Suppressor macrophage treated with lipopolysaccharide for 1 hour (primary cell): ENCODE measurements around the gene FGF2.
A peak's percentile ranks its signal among the peaks of the same experiment; 100 is the strongest.
"Not testable (repeated sequence)": the region's sequence is repeated elsewhere in the genome, so short reads cannot be mapped to it uniquely, and the experiment has no call there.

ENCODE experiments used
- DNase-seq, 3 donors: peaks; one replicate each; pipeline ENCODE4 v3.0.0-alpha.2; 2020 to 2022

Gene FGF2

GRCh38 chr4:122826553-122827257 is at the start of gene FGF2:
TSS of gene FGF2 (plus strand) at chr4:122826831. CDS start at chr4:122827175, 344 bp downstream.
- peak in 2 of 3 donors; percentile 27 to 39 for DNase-seq

GRCh38 chr4:122776916-122777315 is 49.7 kb upstream of the FGF2 start:
- no peak for DNase-seq

GRCh38 chr4:122777846-122778673 is 48.6 kb upstream of the FGF2 start:
- DNase-seq, result no peak

GRCh38 chr4:122781486-122781885 is 45.1 kb upstream of the FGF2 start:
- DNase-seq, result no peak

- peak in 1 of 3 donors; percentile 9 for DNase-seq
Observed at GRCh38 chr4:122783301-122784215, 43.1 kb upstream of the FGF2 start.

GRCh38 chr4:122784261-122784660 is 42.4 kb upstream of the FGF2 start:
- DNase-seq, result no peak

GRCh38 chr4:122785099-122785498 is 41.5 kb upstream of the FGF2 start:
- no peak for DNase-seq

- DNase-seq, result not testable (repeated sequence)
Observed at GRCh38 chr4:122786296-122786695, 40.3 kb upstream of the FGF2 start.

GRCh38 chr4:122786920-122787319 is 39.7 kb upstream of the FGF2 start:
- not testable (repeated sequence) for DNase-seq

- no peak for DNase-seq
Observed at GRCh38 chr4:122787940-122788339, 38.7 kb upstream of the FGF2 start.

GRCh38 chr4:122788935-122789334 is 37.7 kb upstream of the FGF2 start:
- DNase-seq, result no peak

- DNase-seq, result no peak
Observed at GRCh38 chr4:122793811-122794210, 32.8 kb upstream of the FGF2 start.

- no peak for DNase-seq
Observed at GRCh38 chr4:122796801-122797404, 29.7 kb upstream of the FGF2 start.

- DNase-seq, result no peak
Observed at GRCh38 chr4:122797405-122798094, 29.1 kb upstream of the FGF2 start.

GRCh38 chr4:122798101-122798500 is 28.5 kb upstream of the FGF2 start:
- DNase-seq, result peak; percentile 29 to 41 (median 39)

GRCh38 chr4:122798917-122799316 is 27.7 kb upstream of the FGF2 start:
- no peak for DNase-seq

- no peak for DNase-seq
Observed at GRCh38 chr4:122803788-122804208, 22.8 kb upstream of the FGF2 start.

GRCh38 chr4:122806981-122807679 is 19.5 kb upstream of the FGF2 start:
- peak in 1 of 3 donors; percentile 7 for DNase-seq

- DNase-seq, result no peak
Observed at GRCh38 chr4:122810669-122811068, 16.0 kb upstream of the FGF2 start.

- not testable (repeated sequence) for DNase-seq
Observed at GRCh38 chr4:122811781-122812180, 14.8 kb upstream of the FGF2 start.

GRCh38 chr4:122812823-122813222 is 13.8 kb upstream of the FGF2 start:
- not testable (repeated sequence) for DNase-seq
